ENCODE measurements around the gene FAM47C.
A peak's percentile ranks its signal among the peaks of the same experiment; 100 is the strongest.
"Not testable (repeated sequence)": the region's sequence is repeated elsewhere in the genome, so short reads cannot be mapped to it uniquely, and the experiment has no call there.

Gene FAM47C

DNA sequence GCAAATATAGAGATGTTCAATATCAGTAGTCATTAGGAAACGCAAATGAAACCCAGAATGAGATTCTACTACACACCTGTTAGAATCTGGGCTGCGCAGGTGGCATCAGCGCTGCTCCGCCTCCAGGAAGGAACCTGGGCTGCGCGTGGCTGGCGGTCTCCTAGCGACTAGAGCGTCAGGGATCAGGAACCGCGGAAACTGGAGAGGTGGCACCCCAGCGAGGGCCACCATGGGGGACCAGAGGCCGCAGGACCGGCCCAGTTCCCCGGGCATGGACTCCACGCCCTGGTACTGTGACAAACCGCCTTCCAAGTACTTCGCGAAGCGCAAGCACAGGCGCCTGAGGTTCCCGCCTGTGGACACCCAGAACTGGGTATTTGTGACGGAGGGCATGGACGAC lies at the start of gene FAM47C:
FAM47C (plus strand) TSS at position 185 of the 400 bp plus-strand sequence; CDS start at position 230, 45 bp downstream.
- not testable (repeated sequence) for DNase-seq

- DNase-seq: no peak
Measured at GRCh38 chrX:36961590-36961989, 46.6 kb upstream of the FAM47C start.

- DNase-seq: peak; percentile 9
Measured at GRCh38 chrX:36963069-36963808, 44.9 kb upstream of the FAM47C start.

DNA sequence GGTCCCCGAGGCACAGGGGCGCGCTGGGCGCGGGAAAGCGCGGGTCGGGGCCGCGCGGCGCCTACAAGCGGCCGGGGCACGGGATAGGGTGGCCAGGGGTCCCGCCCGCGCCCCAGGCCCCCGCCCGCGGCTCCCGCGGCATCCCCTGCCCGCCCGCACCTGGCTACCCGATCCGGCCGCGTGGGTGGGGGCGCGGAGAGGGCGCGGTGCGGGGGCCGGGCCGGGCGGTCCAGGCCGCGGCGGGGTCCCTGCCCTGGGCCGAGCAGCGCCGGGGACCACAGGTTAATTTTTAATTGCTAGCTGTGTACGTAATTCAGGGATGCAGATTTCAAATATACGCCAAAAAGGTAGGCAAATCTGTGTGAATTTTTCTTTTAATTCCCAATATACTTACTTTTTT lies 44.3 kb upstream of the FAM47C start:
- DNase-seq: no peak

DNA sequence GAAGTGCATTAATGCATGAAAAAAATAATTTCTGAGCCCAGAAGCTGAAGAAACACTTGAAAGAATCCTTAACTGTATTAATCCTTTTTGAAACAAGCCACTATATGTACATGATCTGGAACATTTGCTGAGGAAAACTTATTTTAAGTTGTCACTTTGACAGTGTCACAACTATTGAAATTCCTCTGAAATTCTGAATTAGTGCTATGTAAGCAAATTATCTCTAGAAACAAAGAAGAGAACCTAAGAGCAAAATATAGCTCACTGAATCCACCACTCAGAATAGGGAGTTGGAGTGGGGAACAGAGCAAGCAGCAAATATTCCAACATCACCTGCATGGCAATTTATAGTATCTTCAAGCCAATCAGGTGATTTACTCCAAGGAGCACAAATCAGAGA lies 34.6 kb upstream of the FAM47C start:
- DNase-seq: no peak

DNA sequence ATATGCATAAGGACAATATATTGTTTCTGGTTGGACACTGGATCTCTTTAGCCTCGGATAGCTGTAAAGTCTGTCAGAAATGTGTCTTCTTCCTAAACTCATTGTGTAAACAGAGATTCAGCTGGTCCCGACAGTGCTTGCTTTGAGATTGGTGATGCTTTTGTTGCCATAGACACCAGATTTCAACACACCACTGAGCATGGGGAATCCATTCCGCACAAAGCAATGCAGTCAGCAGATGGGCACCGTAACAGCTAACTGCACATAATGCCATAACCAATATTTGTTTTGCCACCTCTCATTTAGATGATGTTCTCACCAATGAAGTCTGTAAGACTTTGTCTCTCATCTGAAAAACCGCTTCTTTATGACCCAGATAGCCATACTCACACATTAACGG lies 33.3 kb upstream of the FAM47C start:
- peak; percentile 76 for DNase-seq

DNA sequence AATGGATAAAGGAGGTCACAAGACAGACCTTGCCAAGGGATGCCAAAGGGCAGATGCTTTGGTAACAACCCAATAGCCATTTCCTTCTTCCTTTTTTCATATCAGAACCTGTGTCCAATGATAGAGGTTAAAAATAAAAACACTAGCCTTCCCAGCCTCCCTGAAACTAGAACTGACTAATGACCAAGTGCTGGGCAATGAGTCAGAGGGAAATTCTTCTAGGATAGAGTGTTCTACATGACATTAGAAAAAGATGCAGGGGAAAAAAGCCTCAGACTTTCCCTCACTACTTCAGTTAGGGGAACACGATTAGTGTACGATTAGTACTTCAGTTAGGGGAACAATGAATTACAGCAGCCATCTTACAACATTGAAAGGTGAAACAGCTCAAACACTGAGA lies 29.3 kb upstream of the FAM47C start:
- DNase-seq: no peak

DNA sequence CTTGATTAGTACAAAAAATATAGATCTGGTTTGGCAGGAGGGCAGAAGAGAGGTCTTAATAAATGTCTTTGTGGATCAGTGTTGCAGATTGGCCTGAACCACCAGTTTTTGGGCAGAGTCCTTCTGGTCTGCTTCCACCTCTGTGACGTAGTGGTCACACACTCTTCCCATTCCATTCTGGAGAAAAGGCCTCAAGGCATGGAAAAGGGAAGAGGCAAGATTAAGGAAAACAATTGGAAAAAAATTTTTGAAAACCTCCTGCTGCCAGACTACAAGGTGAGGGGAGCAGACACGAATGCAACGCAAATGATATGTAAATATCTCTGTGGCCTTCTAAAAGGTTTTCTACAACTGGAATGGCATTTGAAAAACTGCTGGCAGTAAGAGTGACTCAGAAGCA lies 24.3 kb upstream of the FAM47C start:
- DNase-seq: no peak

GRCh38 chrX:36985416-36986209 lies 22.6 kb upstream of the FAM47C start:
- DNase-seq: peak; percentile 34

DNA sequence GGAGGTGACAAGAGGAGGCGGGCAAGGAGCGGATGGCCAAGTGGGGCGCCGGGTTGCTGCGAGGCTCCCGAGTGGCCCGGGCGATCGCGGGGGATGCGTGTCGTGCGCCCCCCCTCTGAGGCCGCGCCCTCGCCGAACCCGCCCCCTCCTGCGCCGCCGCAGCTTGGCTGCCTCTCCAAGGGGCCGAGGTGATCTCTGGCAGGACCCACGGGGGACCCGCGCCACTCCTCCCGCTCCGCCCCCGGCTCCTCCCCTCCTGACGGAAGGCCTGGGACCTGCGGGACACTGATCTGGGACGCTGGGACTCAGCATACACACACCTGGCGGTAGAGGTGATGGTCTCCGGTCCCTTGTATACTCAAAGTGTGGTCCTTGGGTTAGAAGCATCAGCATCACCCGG lies 21.9 kb upstream of the FAM47C start:
- DNase-seq: no peak

GRCh38 chrX:36987212-36987611 lies 21.0 kb upstream of the FAM47C start:
- DNase-seq: not testable (repeated sequence)

DNA sequence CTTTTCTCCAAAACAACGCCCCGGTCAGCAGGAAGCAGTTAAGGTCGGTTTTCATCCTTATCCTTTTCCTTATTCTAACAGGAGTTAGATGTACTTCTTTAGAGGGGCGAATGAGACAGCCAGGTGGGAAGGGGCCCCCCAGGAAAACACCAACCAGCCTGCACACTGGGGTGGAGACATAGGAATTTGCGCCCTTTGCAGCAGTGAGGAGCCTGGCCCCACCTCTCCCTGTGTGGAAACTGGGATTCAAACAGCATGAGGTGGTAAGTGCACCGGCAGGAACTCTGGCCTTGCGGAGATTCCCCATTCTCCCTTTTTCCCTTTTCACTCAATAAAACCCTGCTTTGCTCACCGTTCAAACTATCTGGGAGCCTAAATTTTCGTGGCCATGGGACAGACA lies 8.0 kb upstream of the FAM47C start:
- DNase-seq: no peak

DNA sequence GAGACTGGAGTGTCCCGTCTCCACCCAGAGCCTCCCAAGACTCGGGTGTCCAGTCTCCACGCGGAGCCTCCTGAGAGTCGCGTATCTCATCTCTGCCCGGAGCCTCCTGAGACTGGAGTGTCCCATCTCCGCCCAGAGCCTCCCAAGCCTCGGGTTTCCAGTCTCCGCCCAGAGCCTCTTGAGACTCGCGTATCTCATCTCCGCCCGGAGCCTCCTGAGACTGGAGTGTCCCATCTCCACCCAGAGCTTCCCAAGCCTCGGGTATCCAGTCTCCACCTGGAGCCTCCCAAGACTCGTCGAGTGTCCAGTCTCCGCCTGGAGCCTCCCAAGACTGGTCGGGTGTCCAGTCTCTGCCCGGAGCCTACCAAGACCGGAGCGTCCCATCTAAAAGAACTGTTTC lies 2.3 kb downstream of the FAM47C start:
- no peak for DNase-seq

GRCh38 chrX:37034260-37034659 lies 26.1 kb downstream of the FAM47C start:
- not testable (repeated sequence) for DNase-seq

- not testable (repeated sequence) for DNase-seq
Measured at GRCh38 chrX:37036674-37037220, 28.6 kb downstream of the FAM47C start.

DNA sequence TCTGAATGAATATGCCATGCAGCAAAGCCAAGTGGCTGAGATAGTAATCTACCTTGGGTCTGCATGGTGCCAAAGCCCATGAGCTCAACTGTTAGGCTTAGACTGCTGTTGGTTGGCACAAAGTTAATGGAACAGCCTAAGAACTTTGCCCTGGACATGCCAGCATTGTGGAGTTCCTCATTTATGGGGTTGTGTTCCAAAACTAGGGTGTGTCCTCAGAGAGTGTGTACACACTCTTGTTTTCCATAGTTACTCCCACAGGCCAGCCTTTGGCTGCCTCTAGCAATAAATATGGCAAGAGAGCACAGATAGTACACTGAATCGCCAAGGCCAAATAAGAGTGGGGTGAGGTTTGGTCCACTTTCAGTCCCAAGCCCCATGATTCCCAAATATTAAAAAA lies 30.6 kb downstream of the FAM47C start:
- DNase-seq: not testable (repeated sequence)

DNA sequence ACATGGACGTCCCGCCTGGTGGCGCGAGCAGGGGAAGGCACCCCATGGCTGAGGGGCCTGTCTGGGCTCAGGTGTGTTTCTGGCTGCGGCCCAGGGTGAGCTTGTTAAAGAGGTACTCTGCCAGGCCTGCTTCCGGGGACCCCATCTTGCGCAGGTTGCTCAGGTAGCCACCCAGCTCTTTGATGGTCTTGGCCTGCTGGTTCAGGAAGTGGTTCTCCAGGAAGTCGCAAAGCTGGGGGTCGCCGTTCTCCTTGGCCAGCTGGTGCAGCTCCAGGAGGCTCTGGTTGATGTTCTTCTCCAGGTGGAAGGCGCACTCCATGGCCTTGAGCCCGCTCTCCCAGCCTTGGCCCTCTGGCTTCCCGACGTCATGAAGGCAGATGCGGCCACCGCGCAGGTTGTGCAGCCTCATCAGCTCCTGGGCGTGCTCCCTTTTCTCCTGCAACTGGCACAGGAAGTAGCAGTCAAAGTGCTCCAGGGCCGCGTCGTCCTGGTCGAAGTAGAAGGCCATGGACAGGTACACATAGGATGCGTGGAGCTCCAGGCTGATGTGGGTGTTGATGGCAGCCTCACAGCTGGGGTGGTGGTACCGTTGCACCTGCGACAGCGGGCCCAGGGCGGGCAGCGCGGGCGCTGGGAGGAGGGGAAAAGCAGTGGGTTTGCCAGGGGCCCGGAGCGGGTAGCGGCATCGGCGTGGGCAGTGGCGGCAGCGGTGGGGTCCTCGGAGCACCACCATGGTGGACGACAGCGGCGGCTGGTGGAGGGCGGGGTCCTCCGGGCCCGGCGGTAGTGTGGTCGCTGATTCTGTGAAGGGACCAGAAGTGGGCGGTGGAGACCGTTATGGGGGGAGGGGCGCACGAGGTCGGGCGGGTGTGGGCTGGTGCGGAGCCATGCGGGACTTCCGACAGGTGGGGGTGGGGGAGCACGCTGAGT lies 35.1 kb downstream of the FAM47C start:
- not testable (repeated sequence) for DNase-seq

GRCh38 chrX:37047776-37048175 lies 39.6 kb downstream of the FAM47C start:
- DNase-seq: no peak

GRCh38 chrX:37057572-37057971 lies 49.4 kb downstream of the FAM47C start:
- not testable (repeated sequence) for DNase-seq

DNA sequence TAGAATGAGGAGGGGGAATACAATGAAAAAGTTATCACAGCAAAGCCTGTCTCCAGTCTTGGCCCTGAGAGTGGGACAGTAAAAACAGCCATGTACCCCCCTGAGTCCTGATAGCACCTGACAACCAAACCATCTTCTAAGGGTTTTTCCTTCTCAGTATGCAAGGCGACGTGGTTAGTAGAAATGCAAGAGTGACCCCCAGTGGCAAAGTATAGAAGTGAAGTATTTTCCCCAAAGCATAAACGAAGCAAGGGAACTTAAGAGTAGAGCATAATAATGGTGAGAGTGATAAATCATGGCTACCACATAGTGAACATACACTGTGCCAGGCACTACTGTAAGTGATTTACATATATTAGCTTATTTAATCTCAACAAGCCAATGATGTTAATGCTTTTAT lies 52.8 kb downstream of the FAM47C start:
- DNase-seq: peak; percentile 70
